Upper lobe of left lung (tissue), 6 donors: Measurements from ENCODE around the gene WARS2. TPM values are rescaled to one million over a fixed set of nuclear protein-coding genes. Genes with fewer than 3 reads are reported as not detected.
A peak's percentile ranks its signal among the peaks of the same experiment; 100 is the strongest.

ENCODE experiments used
- ATAC-seq, 2 donors: fragments of 200-7000 bp; cut with Tn5 transposase; one replicate each; pipeline ENCODE4 v1.9.1; 2022; ENCODE audit warnings: mild to moderate bottlenecking in 2 of 2, moderate library complexity in 2 of 2; ENCODE audit not compliant: low FRiP score in 2 of 2
- DNase-seq, 2 donors: peaks; one replicate each; pipeline ENCODE4 v3.0.0-alpha.2; 2019 to 2020
- H3K27ac ChIP-seq, 4 donors: fragments of 200-600 bp; sonication (generic); one replicate each; pipeline ENCODE4 v1.5.1; 2016 to 2019
- H3K27me3 ChIP-seq, 4 donors: fragments of 200-600 bp; sonication (generic); one replicate each; pipeline ENCODE4 v1.5.1; 2017 to 2019
- H3K36me3 ChIP-seq, 4 donors: fragments of 200-600 bp; sonication (generic); one replicate each; pipeline ENCODE4 v1.5.1; 2016 to 2019
- H3K4me1 ChIP-seq, 4 donors: fragments of 200-600 bp; sonication (generic); one replicate each; pipeline ENCODE4 v1.5.1; 2018 to 2019
- H3K4me3 ChIP-seq, 4 donors: fragments of 200-600 bp; sonication (generic); one replicate each; pipeline ENCODE4 v1.5.1; 2017 to 2019; ENCODE audit warnings: mild to moderate bottlenecking in 2 of 4, moderate library complexity in 1 of 4
- H3K9me3 ChIP-seq, 4 donors: fragments of 200-600 bp; sonication (generic); one replicate each; pipeline ENCODE4 v1.5.1; 2018 to 2019
- CTCF ChIP-seq, 6 experiments: fragments of 450-650 bp in 4 of 6; fragments of 200-600 bp in 2 of 6; sonication (generic) in 2 of 6; IDR thresholded peaks; one replicate each; pipeline ENCODE4 v1.5.1; 2016 to 2019; ENCODE audit warnings: antibody characterized with exemption in 6 of 6
- EP300 ChIP-seq, 4 donors: sonication (generic); formaldehyde crosslinking; IDR thresholded peaks; one replicate each; pipeline ENCODE4 v1.5.1; 2017; ENCODE audit warnings: antibody characterized with exemption in 4 of 4, control low read depth in 2 of 4
- POLR2A ChIP-seq, 4 donors: fragments of 450-650 bp; IDR thresholded peaks; one replicate each; pipeline ENCODE4 v1.5.1; 2016 to 2017; ENCODE audit warnings: antibody characterized with exemption in 4 of 4, mild to moderate bottlenecking in 2 of 4
- POLR2AphosphoS5 ChIP-seq, 2 donors: sonication (generic); formaldehyde crosslinking; IDR thresholded peaks; one replicate each; pipeline ENCODE4 v1.5.1; 2017; ENCODE audit warnings: antibody characterized with exemption in 2 of 2
- WGBS, 2 donors: methylation state at CpG; one replicate each; pipeline ENCODE4 v1.1.5; 2017 to 2018; 5-methylcytosine and 5-hydroxymethylcytosine counted together
- total RNA-seq, 6 donors: library from RNA; depleted of rRNA in 4 of 6; stranded (reverse); fragments of >200 nt in 4 of 6; gene quantifications; one replicate each; pipeline versions ENCODE4 v1.1.0 to v1.2.1, GENCODE V29; 2016 to 2021
- donor health status: DM: no; HTN: no; CAD: no; lungs with moderate emphysema.
- donor health status: DM: no; HTN: yes; CAD: no; lungs with severe emphysema.

Gene WARS2
- total RNA-seq, 6 donors from 2014 or later, result 6.3 to 20.5 (median 13.5) TPM

- H3K27ac ChIP-seq, result no peak overlapping the region
- peaks cover 14 to 26% (median 18%) of the 10 kb centered on the region in 4 donors for H3K4me1 ChIP-seq
- TF ChIP-seq POLR2A (IDR thresholded peaks at IDR 0.05) (no peak), CTCF (IDR thresholded peaks at IDR 0.05) (no peak), EP300 (IDR thresholded peaks at IDR 0.05) (no peak), POLR2AphosphoS5 (IDR thresholded peaks at IDR 0.05) (no peak)
- no peaks in the 10 kb centered on the region for H3K27me3 ChIP-seq
- no peak overlapping the region for H3K4me3 ChIP-seq
- ATAC-seq (no peak), DNase-seq (no peak)
- H3K36me3 ChIP-seq, result no peaks in the 10 kb centered on the region
- WGBS, 2 donors, result 91 to 95% methylated on average over 1 of the region's 1 CpG
- H3K9me3 ChIP-seq, result no peaks in the 10 kb centered on the region
Measured at GRCh38 chr1:119141660-119142059, 1.2 kb upstream of the WARS2 start.

- DNase-seq (peak; percentile 11 to 26), ATAC-seq (peak in 1 of 2 donors; percentile 12)
- peaks cover 14 to 26% (median 18%) of the 10 kb centered on the region in 4 donors for H3K4me1 ChIP-seq
- 46 to 67% methylated on average over 11 of the region's 11 CpGs for WGBS, 2 donors
- H3K4me3 ChIP-seq, result peak overlapping the region; percentile 37 to 72 (median 62)
- no peaks in the 10 kb centered on the region for H3K9me3 ChIP-seq
- H3K36me3 ChIP-seq, result no peaks in the 10 kb centered on the region
- peak overlapping the region; percentile 97 to 98 (median 97) for H3K27ac ChIP-seq
- H3K27me3 ChIP-seq, result no peaks in the 10 kb centered on the region
- TF ChIP-seq EP300 (IDR thresholded peaks at IDR 0.05), result no peak
Measured at GRCh38 chr1:119141020-119141424, 569 bp upstream of the WARS2 start.

GRCh38 chr1:119139857-119140176 is 636 bp downstream of the WARS2 start:
- Histone ChIP-seq H3K27ac (peak overlapping the region; percentile 97 to 98 (median 97)), H3K27me3 (no peaks in the 10 kb centered on the region), H3K9me3 (no peaks in the 10 kb centered on the region), H3K36me3 (no peaks in the 10 kb centered on the region), H3K4me1 (peaks cover 14 to 26% (median 18%) of the 10 kb centered on the region in 4 donors), H3K4me3 (peak overlapping the region; percentile 55 to 72 (median 62))
- TF ChIP-seq EP300 (IDR thresholded peaks at IDR 0.05), result no peak
- TF ChIP-seq POLR2AphosphoS5 (IDR thresholded peaks at IDR 0.05), result no peak
- TF ChIP-seq POLR2A (IDR thresholded peaks at IDR 0.05), result no peak
- TF ChIP-seq CTCF (IDR thresholded peaks at IDR 0.05), result no peak
- ATAC-seq (peak; percentile 19 to 46), DNase-seq (peak in 1 of 2 donors; percentile 28)
- WGBS, 2 donors, result 10 to 15% methylated on average over 10 of the region's 10 CpGs

GRCh38 chr1:119139403-119139802 is 1.1 kb downstream of the WARS2 start:
- Histone ChIP-seq H3K27me3 (no peaks in the 10 kb centered on the region), H3K4me3 (peak overlapping the region; percentile 55 to 72 (median 62)), H3K4me1 (peaks cover 14 to 26% (median 18%) of the 10 kb centered on the region in 4 donors), H3K27ac (peak overlapping the region; percentile 97 to 98 (median 97)), H3K9me3 (no peaks in the 10 kb centered on the region), H3K36me3 (no peaks in the 10 kb centered on the region)
- ATAC-seq, result no peak
- peak in 1 of 2 donors; percentile 40 for DNase-seq
- TF ChIP-seq POLR2A (IDR thresholded peaks at IDR 0.05), result no peak
- TF ChIP-seq POLR2AphosphoS5 (IDR thresholded peaks at IDR 0.05), result no peak
- TF ChIP-seq CTCF (IDR thresholded peaks at IDR 0.05), result no peak
- TF ChIP-seq EP300 (IDR thresholded peaks at IDR 0.05), result no peak
- WGBS, 2 donors, result 31 to 36% methylated on average over 5 of the region's 5 CpGs

- ATAC-seq, result no peak
- whole genome bisulfite sequencing, 2 donors, result 47 to 54% methylated on average over 3 of the region's 3 CpGs
- no peaks in the 10 kb centered on the region for H3K36me3 ChIP-seq
- no peaks in the 10 kb centered on the region for H3K27me3 ChIP-seq
- TF ChIP-seq EP300 (IDR thresholded peaks at IDR 0.05) (peak in 1 of 4 donors; percentile 70), POLR2AphosphoS5 (IDR thresholded peaks at IDR 0.05) (no peak)
- peaks cover 11 to 17% (median 12%) of the 10 kb centered on the region in 4 donors for H3K4me1 ChIP-seq
- H3K4me3 ChIP-seq, result no peak overlapping the region
- no peaks in the 10 kb centered on the region for H3K9me3 ChIP-seq
- peak overlapping the region in 1 of 4 donors; percentile 5 for H3K27ac ChIP-seq
- DNase-seq, result no peak
Measured at GRCh38 chr1:119136401-119136800, 4.1 kb downstream of the WARS2 start.

- Histone ChIP-seq H3K27ac (no peak overlapping the region), H3K9me3 (no peaks in the 10 kb centered on the region), H3K4me1 (peaks cover 0 to 4% (median 0%) of the 10 kb centered on the region in 4 donors), H3K36me3 (no peaks in the 10 kb centered on the region), H3K4me3 (no peak overlapping the region), H3K27me3 (no peaks in the 10 kb centered on the region)
- DNase-seq (no peak), ATAC-seq (no peak)
- TF ChIP-seq CTCF (IDR thresholded peaks at IDR 0.05), result no peak
- no peak for TF ChIP-seq POLR2AphosphoS5 (IDR thresholded peaks at IDR 0.05)
- TF ChIP-seq POLR2A (IDR thresholded peaks at IDR 0.05), result no peak
- no peak for TF ChIP-seq EP300 (IDR thresholded peaks at IDR 0.05)
- WGBS, 2 donors, result 79 to 83% methylated on average over 1 of the region's 1 CpG
Measured at GRCh38 chr1:119133987-119134386, 6.5 kb downstream of the WARS2 start.
